GM10248 (cell line): ENCODE results near the gene MXD1.
A peak's percentile ranks its signal among the peaks of the same experiment; 100 is the strongest.

Experiments used
- CTCF ChIA-PET: fragments of 300-600 bp; sonication (Branson Sonifier 250); formaldehyde crosslinking; extraction: SDS; loops from one replicate; lab custom pipeline; 2021; ENCODE audit warnings: antibody characterized with exemption; lab: Yijun Ruan, JAX
- POLR2A ChIA-PET: fragments of 350-650 bp; sonication (Branson Sonifier 250); formaldehyde crosslinking; extraction: SDS; loops from one replicate; lab custom pipeline; 2020; ENCODE audit warnings: antibody characterized with exemption; lab: Yijun Ruan, JAX
- DNase-seq: peaks from one replicate; pipeline ENCODE4 v3.0.0; 2012; ENCODE audit errors: extremely low spot score
- TF ChIP-seq, protein P1 (sequence below): IDR thresholded peaks from 2 replicates; pipeline ENCODE4 v1.5.1; 2012; ENCODE audit warnings: mild to moderate bottlenecking, low read depth; ENCODE audit errors: extremely low read depth, missing control alignments, control extremely low read depth

MXD1 gene

DNA sequence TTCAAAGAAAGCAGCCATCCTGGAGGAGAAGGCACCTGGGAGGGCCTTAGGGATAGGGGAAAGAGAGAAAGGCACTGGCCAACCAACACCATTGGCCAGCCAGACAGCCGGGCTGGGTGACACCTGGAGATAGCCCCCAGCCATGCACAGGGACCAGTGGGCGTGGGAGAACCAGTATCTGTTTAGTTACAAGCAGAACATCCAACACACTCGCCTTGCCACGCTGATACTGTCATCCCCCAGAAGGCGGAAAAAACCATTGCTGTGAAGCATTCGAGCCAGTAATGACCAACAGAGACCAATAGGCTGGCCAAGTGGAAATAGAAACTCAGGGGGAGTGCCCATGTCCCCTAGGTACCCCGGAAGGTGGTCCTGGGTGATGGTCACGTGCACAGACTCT lies 31.0 kb downstream of the MXD1 start:
- no peak for DNase-seq
- ChIA-PET POLR2A (no interaction called here), CTCF (interaction anchor here (1.1 to 2.3 kb wide), 8 partner anchors 11 to 216 kb away, joined by 3 to 11 read pairs (median 3); partner anchors contain the start of gene MXD1)
- TF ChIP-seq, protein P1, sequence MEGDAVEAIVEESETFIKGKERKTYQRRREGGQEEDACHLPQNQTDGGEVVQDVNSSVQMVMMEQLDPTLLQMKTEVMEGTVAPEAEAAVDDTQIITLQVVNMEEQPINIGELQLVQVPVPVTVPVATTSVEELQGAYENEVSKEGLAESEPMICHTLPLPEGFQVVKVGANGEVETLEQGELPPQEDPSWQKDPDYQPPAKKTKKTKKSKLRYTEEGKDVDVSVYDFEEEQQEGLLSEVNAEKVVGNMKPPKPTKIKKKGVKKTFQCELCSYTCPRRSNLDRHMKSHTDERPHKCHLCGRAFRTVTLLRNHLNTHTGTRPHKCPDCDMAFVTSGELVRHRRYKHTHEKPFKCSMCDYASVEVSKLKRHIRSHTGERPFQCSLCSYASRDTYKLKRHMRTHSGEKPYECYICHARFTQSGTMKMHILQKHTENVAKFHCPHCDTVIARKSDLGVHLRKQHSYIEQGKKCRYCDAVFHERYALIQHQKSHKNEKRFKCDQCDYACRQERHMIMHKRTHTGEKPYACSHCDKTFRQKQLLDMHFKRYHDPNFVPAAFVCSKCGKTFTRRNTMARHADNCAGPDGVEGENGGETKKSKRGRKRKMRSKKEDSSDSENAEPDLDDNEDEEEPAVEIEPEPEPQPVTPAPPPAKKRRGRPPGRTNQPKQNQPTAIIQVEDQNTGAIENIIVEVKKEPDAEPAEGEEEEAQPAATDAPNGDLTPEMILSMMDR, result no peak

- ChIA-PET POLR2A (no interaction called here), CTCF (interaction anchor here (1.1 to 2.3 kb wide), 7 partner anchors 12 to 36 kb away, joined by 3 to 11 read pairs (median 3); partner anchors contain the start of gene MXD1)
- DNase-seq, result peak; percentile 66
- TF ChIP-seq, protein P1, result no peak
Measured at GRCh38 chr2:69946351-69947324, 31.7 kb downstream of the MXD1 start.

DNA sequence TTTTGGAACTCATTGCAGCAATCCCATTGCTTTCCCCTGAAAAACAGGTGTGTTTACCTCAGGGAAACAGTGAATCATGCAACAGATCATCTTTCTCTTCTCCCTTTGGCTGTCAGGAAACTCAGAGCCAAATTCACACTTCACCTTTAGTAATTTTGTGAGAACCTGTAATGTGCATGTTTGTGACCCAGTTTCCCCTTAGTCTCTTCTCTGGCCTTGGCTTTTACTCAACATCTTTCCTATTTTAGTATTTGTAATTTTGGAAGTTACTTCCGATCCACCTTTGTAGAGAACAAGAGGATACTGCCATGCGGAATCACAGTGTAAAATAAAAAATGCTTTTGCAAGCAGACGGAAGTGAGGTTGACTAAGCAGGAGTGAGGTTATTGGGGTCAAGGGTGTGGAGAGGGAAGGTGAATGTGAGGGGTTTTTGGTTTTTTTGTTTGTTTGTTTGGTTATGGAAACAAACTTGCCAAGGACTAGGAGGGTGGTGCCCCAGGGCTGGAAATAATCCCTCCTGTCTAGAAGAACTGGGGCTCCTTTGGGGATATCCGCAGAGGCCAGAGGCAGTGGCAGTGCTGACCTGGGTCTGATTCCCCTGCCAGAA lies 32.5 kb downstream of the MXD1 start:
- POLR2A ChIA-PET, result no interaction called here
- TF ChIP-seq, protein P1, result no peak
- DNase-seq, result no peak
- CTCF ChIA-PET, result interaction anchor here (1.4 to 1.9 kb wide), 2 partner anchors 13 to 35 kb away, joined by 3 to 5 read pairs; no protein-coding TSS in a partner anchor

- CTCF ChIA-PET, result interaction anchor here (1.9 kb wide), 1 partner anchor 12 kb away, joined by 5 read pairs; no protein-coding TSS in a partner anchor
Measured at GRCh38 chr2:69948032-69948962, 33.4 kb downstream of the MXD1 start.

DNA sequence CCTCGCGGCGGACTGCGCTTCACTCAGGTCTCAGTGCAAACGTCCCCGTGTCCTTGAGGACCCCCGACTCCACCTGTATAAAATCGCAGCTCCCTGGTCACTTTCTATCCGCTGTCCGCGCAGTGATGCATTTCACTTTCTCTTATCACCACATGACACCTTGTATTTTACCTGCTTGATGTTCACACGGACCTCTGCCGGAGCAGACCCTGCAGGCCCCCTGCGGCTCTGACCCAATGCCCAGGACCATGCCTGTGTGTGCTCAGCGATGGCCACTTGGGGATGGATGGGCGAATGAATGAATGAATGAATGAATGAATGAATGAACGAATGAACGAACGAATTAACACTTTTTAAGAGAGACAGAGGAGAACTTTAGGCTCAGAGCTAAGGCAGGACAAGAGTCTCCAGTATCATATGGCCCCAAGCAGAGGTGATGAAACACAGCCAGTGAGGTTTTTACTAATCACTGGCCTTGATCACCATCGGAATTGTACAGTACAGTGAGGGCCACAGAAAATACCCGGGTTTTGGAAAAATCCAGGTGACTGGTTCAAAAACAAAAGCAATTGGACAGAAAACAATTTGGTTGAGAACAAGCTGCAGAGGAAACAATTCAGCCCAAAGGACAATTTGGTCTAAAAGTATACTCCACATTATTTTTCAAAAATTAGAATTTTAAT lies 34.2 kb downstream of the MXD1 start:
- DNase-seq, result no peak
- TF ChIP-seq, protein P1, result no peak
- ChIA-PET CTCF (interaction anchor here (1.9 kb wide), 1 partner anchor 11 kb away, joined by 5 read pairs; no protein-coding TSS in a partner anchor), POLR2A (no interaction called here)

More at GRCh38 chr2:69948032-69948962, 33.4 kb downstream of the MXD1 start:
- POLR2A ChIA-PET, result no interaction called here
- DNase-seq, result no peak
- TF ChIP-seq, protein P1, result no peak
